Cardiac muscle cell (in vitro differentiated cells and primary cell): ENCODE measurements around the gene NTF3. TPM values are rescaled to one million over a fixed set of nuclear protein-coding genes. Genes with fewer than 3 reads are reported as not detected.

Experiments used
- DNase-seq, 2 donors: peaks; one replicate each; pipeline versions ENCODE4 v3.0.0 to v3.0.0-alpha.2; 2010 to 2017; ENCODE audit warnings: low read depth in 1 of 2, low spot score in 1 of 2
- H3K27ac ChIP-seq: fragments of 200-600 bp; sonication (generic); 2 replicates; pipeline ENCODE4 v1.5.1; 2016
- H3K27me3 ChIP-seq: fragments of 200-600 bp; sonication (generic); 2 replicates; pipeline ENCODE4 v1.6.0; 2016; ENCODE audit warnings: control low read depth
- H3K36me3 ChIP-seq: fragments of 200-600 bp; sonication (generic); 2 replicates; pipeline ENCODE4 v1.5.1; 2016; ENCODE audit warnings: control low read depth
- H3K4me1 ChIP-seq: fragments of 200-600 bp; sonication (generic); 2 replicates; pipeline ENCODE4 v1.8.1; 2017; ENCODE audit warnings: low read depth, mild to moderate bottlenecking, mixed run types
- H3K4me3 ChIP-seq: fragments of 200-600 bp; sonication (generic); 2 replicates; pipeline ENCODE4 v1.5.1; 2016; ENCODE audit warnings: mild to moderate bottlenecking
- H3K9me3 ChIP-seq: fragments of 200-600 bp; sonication (generic); 2 replicates; pipeline ENCODE4 v1.5.1; 2017; ENCODE audit warnings: low read depth, mild to moderate bottlenecking, control low read depth
- CTCF ChIP-seq: IDR thresholded peaks from 2 replicates; pipeline ENCODE4 v1.5.1; 2012; ENCODE audit warnings: low read depth, mild to moderate bottlenecking, low read length
- polyA plus RNA-seq: library from polyadenylated mRNA; unstranded; fragments of >200 nt; fragmentation: Nextera tagmentation; extraction: Ambion mirVana; gene quantifications from 2 replicates; pipeline ENCODE4 v1.2.1, GENCODE V29; 2016
- total RNA-seq: library from RNA; depleted of rRNA; stranded (reverse); fragments of >200 nt; gene quantifications from 2 replicates; pipeline ENCODE4 v1.2.3, GENCODE V29; 2016

NTF3 gene
- total and polyA plus RNA-seq, 2 experiments from 2014 or later, result 3.9 to 4.7 TPM

GRCh38 chr12:5485454-5485853 lies 53.5 kb downstream of the NTF3 start:
- Histone ChIP-seq H3K27me3 (no peaks in the 10 kb centered on the region), H3K4me1 (peaks cover 5% of the 10 kb centered on the region), H3K27ac (no peak overlapping the region), H3K4me3 (no peak overlapping the region), H3K36me3 (no peaks in the 10 kb centered on the region), H3K9me3 (no peaks in the 10 kb centered on the region)
- no peak for DNase-seq
- no peak for TF ChIP-seq CTCF

- no peak overlapping the region for H3K4me3 ChIP-seq
- H3K27me3 ChIP-seq, result no peaks in the 10 kb centered on the region
- no peak overlapping the region for H3K27ac ChIP-seq
- H3K9me3 ChIP-seq, result no peaks in the 10 kb centered on the region
- no peaks in the 10 kb centered on the region for H3K4me1 ChIP-seq
- no peaks in the 10 kb centered on the region for H3K36me3 ChIP-seq
- TF ChIP-seq CTCF, result no peak
- no peak for DNase-seq
These were observed 55.2 kb downstream of the NTF3 start for GRCh38 chr12:5487076-5487475.

- no peaks in the 10 kb centered on the region for H3K36me3 ChIP-seq
- no peak for TF ChIP-seq CTCF
- DNase-seq, result no peak
- H3K9me3 ChIP-seq, result no peaks in the 10 kb centered on the region
- H3K4me3 ChIP-seq, result no peak overlapping the region
- no peaks in the 10 kb centered on the region for H3K27me3 ChIP-seq
- no peak overlapping the region for H3K27ac ChIP-seq
- peaks cover 5% of the 10 kb centered on the region for H3K4me1 ChIP-seq
These were observed 56.2 kb downstream of the NTF3 start for GRCh38 chr12:5487948-5488625.

- H3K36me3 ChIP-seq, result no peaks in the 10 kb centered on the region
- no peak for TF ChIP-seq CTCF
- peaks cover 5% of the 10 kb centered on the region for H3K4me1 ChIP-seq
- no peaks in the 10 kb centered on the region for H3K27me3 ChIP-seq
- no peak overlapping the region for H3K4me3 ChIP-seq
- no peak overlapping the region for H3K27ac ChIP-seq
- no peak for DNase-seq
- no peaks in the 10 kb centered on the region for H3K9me3 ChIP-seq
These were observed 56.7 kb downstream of the NTF3 start for GRCh38 chr12:5488626-5488955.

GRCh38 chr12:5489017-5489416 lies 57.1 kb downstream of the NTF3 start:
- Histone ChIP-seq H3K4me3 (no peak overlapping the region), H3K27me3 (no peaks in the 10 kb centered on the region), H3K36me3 (no peaks in the 10 kb centered on the region), H3K4me1 (peaks cover 5% of the 10 kb centered on the region), H3K9me3 (no peaks in the 10 kb centered on the region), H3K27ac (no peak overlapping the region)
- TF ChIP-seq CTCF, result no peak
- DNase-seq, result no peak
